ENCODE measurements around the gene CAMTA1. TPM values are rescaled to one million over a fixed set of nuclear protein-coding genes. Genes with fewer than 3 reads are reported as not detected.
"Not testable (repeated sequence)": the region's sequence is repeated elsewhere in the genome, so short reads cannot be mapped to it uniquely, and the experiment has no call there.

The CAMTA1 gene
- polyA plus RNA-seq, 2 donors: 61.1 to 75.0 TPM

DNA sequence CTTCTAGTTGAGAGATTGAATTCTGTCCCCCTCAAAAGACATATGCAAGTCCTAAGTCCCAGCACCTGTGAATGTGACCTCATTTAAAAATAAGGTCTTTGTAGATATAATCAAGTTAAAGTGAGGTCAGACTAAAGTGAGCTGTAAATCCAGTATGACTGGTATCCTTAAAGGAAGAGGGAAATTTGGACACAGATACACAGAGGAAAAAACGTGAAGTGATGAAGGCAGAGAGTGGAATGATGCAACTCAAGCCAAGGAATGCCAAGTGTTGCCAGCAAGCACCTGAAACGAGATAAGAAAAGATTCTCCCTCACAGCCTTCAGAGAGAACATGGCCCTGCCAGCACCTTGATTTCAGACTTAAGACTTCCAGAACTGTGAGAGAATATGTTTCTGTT is 541.1 kb downstream of the CAMTA1 start:
- 43 to 46% methylated on average over 2 of the region's 2 CpGs for WGBS, 2 donors
- Histone ChIP-seq H3K4me3 (ENCODE audit: low read depth in 1 of 2, low read length in 2 of 2) (no peak overlapping the region), H3K27ac (ENCODE audit: low read depth in 2 of 2, low read length in 1 of 2) (no peak overlapping the region)

DNA sequence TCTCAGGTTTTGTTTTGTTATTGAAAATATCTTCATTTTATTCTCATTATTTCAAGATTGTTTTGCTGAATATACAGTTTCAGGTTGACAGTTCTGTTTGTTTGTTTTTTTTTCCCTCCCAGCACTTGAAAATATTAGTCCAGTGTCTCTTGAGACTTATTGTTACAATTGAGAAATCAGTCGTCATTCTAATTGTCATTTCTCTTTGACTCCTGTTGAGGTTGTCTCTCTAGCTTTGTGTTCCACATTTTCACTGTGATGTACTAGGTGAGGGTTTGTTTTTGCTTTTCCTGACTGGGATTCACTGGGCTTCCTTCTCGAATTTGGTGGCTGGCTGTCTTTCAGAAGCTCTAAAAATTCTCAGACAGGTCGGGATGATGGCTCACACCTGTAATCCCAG is 542.6 kb downstream of the CAMTA1 start:
- Histone ChIP-seq H3K4me3 (ENCODE audit: low read depth in 1 of 2, low read length in 2 of 2) (no peak overlapping the region), H3K4me1 (ENCODE audit: control insufficient read depth in 2 of 2, insufficient read depth in 2 of 2, low read length in 1 of 2) (no peaks in the 10 kb centered on the region), H3K27ac (ENCODE audit: low read depth in 2 of 2, low read length in 1 of 2) (no peak overlapping the region), H3K36me3 (ENCODE audit: control insufficient read depth in 2 of 2, insufficient read depth in 2 of 2, low read length in 1 of 2) (no peaks in the 10 kb centered on the region), H3K27me3 (ENCODE audit: control insufficient read depth in 1 of 2, insufficient read depth in 2 of 2, low read length in 2 of 2) (no peaks in the 10 kb centered on the region), H3K9me3 (ENCODE audit: control insufficient read depth in 2 of 2, insufficient read depth in 1 of 2, low read depth in 1 of 2, low read length in 1 of 2) (no peaks in the 10 kb centered on the region)
- WGBS, 2 donors: 64% methylated on average over 3 of the region's 3 CpGs

More for the DNA sequence above, 541.1 kb downstream of the CAMTA1 start:
- Histone ChIP-seq H3K36me3 (ENCODE audit: control insufficient read depth in 2 of 2, insufficient read depth in 2 of 2, low read length in 1 of 2) (no peaks in the 10 kb centered on the region), H3K9me3 (ENCODE audit: control insufficient read depth in 2 of 2, insufficient read depth in 1 of 2, low read depth in 1 of 2, low read length in 1 of 2) (no peaks in the 10 kb centered on the region), H3K4me1 (ENCODE audit: control insufficient read depth in 2 of 2, insufficient read depth in 2 of 2, low read length in 1 of 2) (no peaks in the 10 kb centered on the region), H3K27me3 (ENCODE audit: control insufficient read depth in 1 of 2, insufficient read depth in 2 of 2, low read length in 2 of 2) (no peaks in the 10 kb centered on the region)

DNA sequence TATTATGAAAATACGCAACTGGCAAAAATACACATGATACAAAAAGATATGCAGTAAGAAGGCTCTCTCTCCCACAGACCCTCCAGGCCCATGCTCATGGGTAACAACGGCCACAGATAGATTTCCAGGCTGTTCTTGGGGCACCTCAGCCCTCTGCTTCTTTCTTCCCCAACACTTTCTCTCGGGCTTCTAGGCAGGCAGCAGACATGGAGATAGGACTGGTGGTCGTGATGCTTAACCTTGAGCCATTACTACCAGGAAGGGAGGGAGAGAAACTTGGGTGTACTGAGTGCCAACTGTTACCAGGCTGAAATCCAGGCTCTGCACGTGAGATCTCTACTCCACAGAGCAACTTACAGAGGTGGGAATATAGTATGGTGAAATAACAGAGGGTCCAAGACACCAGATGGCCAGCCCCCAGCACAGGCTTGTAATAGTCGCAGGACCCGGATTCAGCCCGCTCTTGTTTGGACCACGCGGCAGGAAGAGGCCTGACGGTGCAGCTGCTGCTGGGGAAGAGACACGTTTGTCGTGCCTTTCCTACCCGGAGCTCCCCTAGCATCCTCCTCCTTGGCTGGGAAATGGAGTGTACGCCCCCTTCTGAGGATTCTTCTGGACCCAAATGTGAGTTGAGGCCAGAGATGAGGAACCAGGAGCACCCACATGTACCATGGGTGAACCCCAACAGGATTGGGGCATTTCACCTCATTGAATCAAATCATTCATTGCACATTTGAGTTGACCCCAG is 544.8 kb downstream of the CAMTA1 start:
- Histone ChIP-seq H3K36me3 (ENCODE audit: control insufficient read depth in 2 of 2, insufficient read depth in 2 of 2, low read length in 1 of 2) (no peaks in the 10 kb centered on the region), H3K4me3 (ENCODE audit: low read depth in 1 of 2, low read length in 2 of 2) (no peak overlapping the region), H3K27me3 (ENCODE audit: control insufficient read depth in 1 of 2, insufficient read depth in 2 of 2, low read length in 2 of 2) (no peaks in the 10 kb centered on the region), H3K4me1 (ENCODE audit: control insufficient read depth in 2 of 2, insufficient read depth in 2 of 2, low read length in 1 of 2) (no peaks in the 10 kb centered on the region), H3K27ac (ENCODE audit: low read depth in 2 of 2, low read length in 1 of 2) (no peak overlapping the region), H3K9me3 (ENCODE audit: control insufficient read depth in 2 of 2, insufficient read depth in 1 of 2, low read depth in 1 of 2, low read length in 1 of 2) (no peaks in the 10 kb centered on the region)
- 87 to 92% methylated on average over 15 of the region's 15 CpGs for WGBS, 2 donors

DNA sequence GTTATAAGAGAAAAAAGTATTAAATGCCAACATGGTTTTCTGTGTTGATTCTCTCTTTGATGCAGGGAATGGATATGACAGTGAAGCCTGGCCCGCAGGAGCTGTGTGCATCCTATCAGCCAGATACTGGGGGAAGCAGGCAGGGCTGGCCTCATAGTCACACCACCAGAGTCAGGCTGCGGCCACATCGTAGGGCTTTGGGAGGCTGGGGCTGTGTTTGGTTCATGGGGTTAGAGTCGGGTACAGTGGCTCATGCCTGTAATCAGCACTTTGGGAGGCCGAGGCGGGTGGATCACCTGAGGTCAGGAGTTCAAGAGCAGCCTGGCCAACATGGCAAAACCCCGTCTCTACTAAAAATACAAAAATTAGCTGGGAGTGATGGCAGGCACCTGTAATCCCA is 545.5 kb downstream of the CAMTA1 start:
- H3K36me3 ChIP-seq (ENCODE audit: control insufficient read depth in 2 of 2, insufficient read depth in 2 of 2, low read length in 1 of 2); H3K9me3 ChIP-seq (ENCODE audit: control insufficient read depth in 2 of 2, insufficient read depth in 1 of 2, low read depth in 1 of 2, low read length in 1 of 2); H3K4me1 ChIP-seq (ENCODE audit: control insufficient read depth in 2 of 2, insufficient read depth in 2 of 2, low read length in 1 of 2); H3K4me3 ChIP-seq (ENCODE audit: low read depth in 1 of 2, low read length in 2 of 2); H3K27ac ChIP-seq (ENCODE audit: low read depth in 2 of 2, low read length in 1 of 2); H3K27me3 ChIP-seq (ENCODE audit: control insufficient read depth in 1 of 2, insufficient read depth in 2 of 2, low read length in 2 of 2): not testable (repeated sequence)
- WGBS, 2 donors: 90 to 93% methylated on average over 7 of the region's 7 CpGs

DNA sequence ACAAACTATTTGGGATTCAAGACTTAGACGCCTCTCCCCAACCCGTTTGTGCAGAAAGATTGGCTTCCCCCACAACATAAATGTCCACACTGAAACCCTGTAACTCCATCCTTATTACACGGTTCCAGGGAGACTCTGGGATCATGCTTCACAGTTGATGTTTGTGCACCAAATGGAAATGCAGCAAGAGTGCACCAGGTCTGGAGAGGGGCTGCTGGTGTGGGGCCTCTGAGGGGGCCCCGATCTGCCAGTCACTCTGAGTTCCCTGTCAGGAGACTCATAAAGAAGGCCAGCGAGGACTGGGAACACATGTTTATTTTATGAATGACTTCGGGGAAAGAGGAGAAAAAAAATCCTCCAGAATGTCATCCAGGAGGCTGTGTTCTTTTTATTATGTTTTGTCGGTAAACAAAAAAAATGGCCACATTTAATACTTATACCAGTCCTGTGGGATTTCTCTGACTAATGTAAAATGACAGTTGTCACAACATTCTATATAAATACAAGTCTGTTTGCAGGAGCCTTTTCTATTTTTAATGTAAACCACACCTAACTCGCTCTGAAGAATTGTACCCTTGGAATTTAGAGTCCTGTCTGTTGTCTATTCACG is 546.8 kb downstream of the CAMTA1 start:
- Histone ChIP-seq H3K9me3 (ENCODE audit: control insufficient read depth in 2 of 2, insufficient read depth in 1 of 2, low read depth in 1 of 2, low read length in 1 of 2) (no peaks in the 10 kb centered on the region), H3K27me3 (ENCODE audit: control insufficient read depth in 1 of 2, insufficient read depth in 2 of 2, low read length in 2 of 2) (no peaks in the 10 kb centered on the region), H3K4me1 (ENCODE audit: control insufficient read depth in 2 of 2, insufficient read depth in 2 of 2, low read length in 1 of 2) (no peaks in the 10 kb centered on the region), H3K27ac (ENCODE audit: low read depth in 2 of 2, low read length in 1 of 2) (no peak overlapping the region), H3K4me3 (ENCODE audit: low read depth in 1 of 2, low read length in 2 of 2) (no peak overlapping the region), H3K36me3 (ENCODE audit: control insufficient read depth in 2 of 2, insufficient read depth in 2 of 2, low read length in 1 of 2) (no peaks in the 10 kb centered on the region)
- WGBS, 2 donors: 76 to 80% methylated on average over 9 of the region's 9 CpGs

DNA sequence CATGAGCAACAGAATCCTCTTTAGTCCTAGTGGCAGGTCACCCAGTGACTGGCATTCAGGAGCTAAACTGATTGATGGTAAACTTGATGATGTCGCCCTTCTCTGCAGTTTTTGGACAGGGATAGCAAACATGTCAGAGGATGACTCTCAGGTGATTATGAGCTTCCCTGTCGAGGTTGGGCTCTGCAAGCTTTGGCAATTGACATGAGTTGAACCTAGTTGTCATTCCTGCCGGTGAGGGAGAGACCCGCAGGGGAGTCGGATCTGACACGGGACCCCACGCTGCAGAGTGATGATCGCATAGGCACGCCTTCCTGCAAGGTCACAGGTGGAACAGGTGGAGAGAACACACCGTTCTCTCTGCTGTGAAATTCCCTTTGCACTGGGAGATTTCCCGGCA is 547.8 kb downstream of the CAMTA1 start:
- Histone ChIP-seq H3K4me1 (ENCODE audit: control insufficient read depth in 2 of 2, insufficient read depth in 2 of 2, low read length in 1 of 2) (no peaks in the 10 kb centered on the region), H3K9me3 (ENCODE audit: control insufficient read depth in 2 of 2, insufficient read depth in 1 of 2, low read depth in 1 of 2, low read length in 1 of 2) (no peaks in the 10 kb centered on the region), H3K4me3 (ENCODE audit: low read depth in 1 of 2, low read length in 2 of 2) (no peak overlapping the region), H3K36me3 (ENCODE audit: control insufficient read depth in 2 of 2, insufficient read depth in 2 of 2, low read length in 1 of 2) (no peaks in the 10 kb centered on the region), H3K27me3 (ENCODE audit: control insufficient read depth in 1 of 2, insufficient read depth in 2 of 2, low read length in 2 of 2) (no peaks in the 10 kb centered on the region), H3K27ac (ENCODE audit: low read depth in 2 of 2, low read length in 1 of 2) (no peak overlapping the region)
- WGBS, 2 donors: 72 to 86% methylated on average over 11 of the region's 11 CpGs

DNA sequence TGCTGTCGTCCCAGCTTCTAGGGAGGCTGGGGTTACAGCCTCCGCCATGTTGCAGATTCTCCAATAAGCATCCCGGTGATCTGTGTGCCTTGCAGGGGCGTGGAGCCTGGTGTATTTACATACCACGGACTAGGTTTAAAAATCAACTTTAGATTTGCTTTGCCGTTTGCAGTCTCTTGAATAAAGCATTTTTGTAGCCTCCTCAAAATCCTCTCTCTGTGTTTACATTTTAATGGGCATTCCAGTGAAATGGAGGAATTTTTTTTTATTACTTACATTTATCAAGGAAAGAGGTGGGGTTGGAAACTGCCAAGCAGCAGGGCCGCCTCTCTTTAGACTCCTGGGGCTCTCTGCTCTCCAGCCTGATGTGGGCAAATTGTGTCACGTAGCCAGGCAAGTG is 548.4 kb downstream of the CAMTA1 start:
- Histone ChIP-seq H3K27me3 (ENCODE audit: control insufficient read depth in 1 of 2, insufficient read depth in 2 of 2, low read length in 2 of 2) (no peaks in the 10 kb centered on the region), H3K36me3 (ENCODE audit: control insufficient read depth in 2 of 2, insufficient read depth in 2 of 2, low read length in 1 of 2) (no peaks in the 10 kb centered on the region), H3K9me3 (ENCODE audit: control insufficient read depth in 2 of 2, insufficient read depth in 1 of 2, low read depth in 1 of 2, low read length in 1 of 2) (no peaks in the 10 kb centered on the region), H3K4me3 (ENCODE audit: low read depth in 1 of 2, low read length in 2 of 2) (no peak overlapping the region), H3K27ac (ENCODE audit: low read depth in 2 of 2, low read length in 1 of 2) (no peak overlapping the region), H3K4me1 (ENCODE audit: control insufficient read depth in 2 of 2, insufficient read depth in 2 of 2, low read length in 1 of 2) (no peaks in the 10 kb centered on the region)
- 65 to 75% methylated on average over 8 of the region's 8 CpGs for WGBS, 2 donors

DNA sequence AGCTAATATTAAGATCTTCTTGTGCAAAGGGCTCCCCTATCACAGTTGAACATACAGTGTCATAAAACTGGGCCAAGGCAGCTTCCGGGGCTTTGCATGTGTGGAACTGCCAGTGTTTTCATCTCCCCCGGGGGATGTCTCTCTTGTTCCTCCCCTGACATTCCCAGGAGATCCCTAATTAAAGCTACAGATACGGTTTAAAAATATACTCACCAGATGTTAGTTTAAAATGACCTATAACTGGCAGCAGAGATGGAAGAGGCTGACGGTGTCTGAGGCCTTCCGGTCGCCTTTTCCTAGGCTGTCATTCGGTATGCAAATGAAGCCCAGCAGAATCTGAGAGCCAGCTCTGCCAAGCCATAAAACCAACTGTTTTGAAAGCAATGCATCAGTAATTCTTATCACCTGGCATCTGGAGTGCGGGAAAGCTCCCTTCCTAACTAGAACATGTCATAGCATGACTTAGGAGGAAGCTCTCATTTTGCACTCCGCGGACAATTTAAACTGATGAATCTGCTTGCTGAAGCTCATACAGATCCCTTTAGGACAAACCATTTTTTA is 549.3 kb downstream of the CAMTA1 start:
- Histone ChIP-seq H3K9me3 (ENCODE audit: control insufficient read depth in 2 of 2, insufficient read depth in 1 of 2, low read depth in 1 of 2, low read length in 1 of 2) (no peaks in the 10 kb centered on the region), H3K4me1 (ENCODE audit: control insufficient read depth in 2 of 2, insufficient read depth in 2 of 2, low read length in 1 of 2) (no peaks in the 10 kb centered on the region), H3K4me3 (ENCODE audit: low read depth in 1 of 2, low read length in 2 of 2) (no peak overlapping the region), H3K27ac (ENCODE audit: low read depth in 2 of 2, low read length in 1 of 2) (no peak overlapping the region), H3K36me3 (ENCODE audit: control insufficient read depth in 2 of 2, insufficient read depth in 2 of 2, low read length in 1 of 2) (no peaks in the 10 kb centered on the region), H3K27me3 (ENCODE audit: control insufficient read depth in 1 of 2, insufficient read depth in 2 of 2, low read length in 2 of 2) (no peaks in the 10 kb centered on the region)
- 25 to 35% methylated on average over 10 of the region's 10 CpGs for WGBS, 2 donors

DNA sequence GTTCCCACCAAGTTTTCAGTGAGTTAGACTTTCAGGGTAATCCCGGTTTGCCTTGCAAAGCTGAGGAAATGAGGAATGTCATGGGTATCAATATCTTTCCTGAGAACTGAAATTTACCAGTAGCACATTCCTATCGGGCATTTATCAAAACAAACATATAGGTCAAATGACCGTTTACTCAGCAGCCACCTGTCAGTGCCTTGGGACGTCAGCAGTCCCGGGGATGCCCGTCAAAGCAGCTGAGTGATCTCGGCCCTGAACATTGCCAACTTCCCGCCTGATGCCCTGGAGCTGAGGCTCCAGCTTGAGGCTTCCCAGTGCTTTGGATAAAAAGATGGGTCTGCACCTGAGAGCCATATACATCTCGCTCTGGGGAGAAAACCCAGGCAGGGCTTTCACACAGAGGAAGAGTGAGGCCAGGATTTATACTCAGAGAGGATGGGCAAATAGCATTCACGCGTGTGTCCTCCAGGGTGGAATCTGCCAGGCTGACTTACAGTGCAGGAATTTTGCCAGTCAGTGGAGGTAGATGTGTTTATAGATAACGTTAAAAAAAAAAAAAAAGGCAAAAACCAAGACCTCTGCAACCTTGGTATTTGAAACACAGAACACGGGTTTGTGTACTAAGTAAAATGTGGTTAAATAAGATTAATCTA is 550.1 kb downstream of the CAMTA1 start:
- WGBS, 2 donors: 55% methylated on average over 13 of the region's 13 CpGs
- Histone ChIP-seq H3K36me3 (ENCODE audit: control insufficient read depth in 2 of 2, insufficient read depth in 2 of 2, low read length in 1 of 2) (no peaks in the 10 kb centered on the region), H3K27me3 (ENCODE audit: control insufficient read depth in 1 of 2, insufficient read depth in 2 of 2, low read length in 2 of 2) (no peaks in the 10 kb centered on the region), H3K9me3 (ENCODE audit: control insufficient read depth in 2 of 2, insufficient read depth in 1 of 2, low read depth in 1 of 2, low read length in 1 of 2) (no peaks in the 10 kb centered on the region), H3K4me3 (ENCODE audit: low read depth in 1 of 2, low read length in 2 of 2) (no peak overlapping the region), H3K4me1 (ENCODE audit: control insufficient read depth in 2 of 2, insufficient read depth in 2 of 2, low read length in 1 of 2) (no peaks in the 10 kb centered on the region), H3K27ac (ENCODE audit: low read depth in 2 of 2, low read length in 1 of 2) (no peak overlapping the region)
